HG02759 (cell line): ENCODE results near the gene TUFM.
"Not testable (repeated sequence)": the region's sequence is repeated elsewhere in the genome, so short reads cannot be mapped to it uniquely, and the experiment has no call there.

Experiments
- ATAC-seq: cut with Tn5 transposase; IDR thresholded peaks from one replicate; pipeline ENCODE4 v1.9.1; 2021; ENCODE audit warnings: mild to moderate bottlenecking, moderate library complexity; ENCODE audit not compliant: unreplicated experiment

The TUFM gene

GRCh38 chr16:28807445-28808120 lies 38.6 kb downstream of the TUFM start:
- ATAC-seq = not testable (repeated sequence)

- ATAC-seq = peak; percentile 78
Observed at GRCh38 chr16:28802235-28803019, 43.7 kb downstream of the TUFM start.
